ENCODE measurements around the gene CADPS2.

The CADPS2 gene

GRCh38 chr7:122429926-122430325 is 456.3 kb downstream of the CADPS2 start:
- DNase-seq = no peak

DNA sequence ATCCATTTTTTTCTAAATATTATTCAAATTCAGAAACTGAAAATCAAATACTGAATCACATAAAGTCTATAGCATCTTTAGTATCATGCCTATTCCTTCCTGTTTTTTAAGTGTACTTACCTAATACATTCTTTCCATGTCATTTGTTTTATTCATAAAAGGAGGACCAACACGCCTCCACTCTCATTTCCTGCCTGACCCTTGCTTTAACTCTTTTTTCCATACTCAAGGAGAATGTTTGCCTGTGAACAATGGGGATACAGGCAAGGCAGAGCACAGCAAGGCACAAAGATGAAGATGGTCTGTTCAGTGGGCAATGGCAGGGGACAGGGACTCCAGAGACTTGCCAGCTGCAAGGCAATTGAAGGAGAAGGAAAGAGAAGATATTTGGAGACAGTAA is 460.5 kb downstream of the CADPS2 start:
- DNase-seq = no peak

GRCh38 chr7:122423591-122423990 is 462.7 kb downstream of the CADPS2 start:
- no peak for DNase-seq

- no peak for DNase-seq
Measured at GRCh38 chr7:122416336-122416735, 469.9 kb downstream of the CADPS2 start.

- no peak for DNase-seq
Measured at GRCh38 chr7:122415510-122415909, 470.8 kb downstream of the CADPS2 start.

- no peak for DNase-seq
Measured at GRCh38 chr7:122413339-122413738, 472.9 kb downstream of the CADPS2 start.

DNA sequence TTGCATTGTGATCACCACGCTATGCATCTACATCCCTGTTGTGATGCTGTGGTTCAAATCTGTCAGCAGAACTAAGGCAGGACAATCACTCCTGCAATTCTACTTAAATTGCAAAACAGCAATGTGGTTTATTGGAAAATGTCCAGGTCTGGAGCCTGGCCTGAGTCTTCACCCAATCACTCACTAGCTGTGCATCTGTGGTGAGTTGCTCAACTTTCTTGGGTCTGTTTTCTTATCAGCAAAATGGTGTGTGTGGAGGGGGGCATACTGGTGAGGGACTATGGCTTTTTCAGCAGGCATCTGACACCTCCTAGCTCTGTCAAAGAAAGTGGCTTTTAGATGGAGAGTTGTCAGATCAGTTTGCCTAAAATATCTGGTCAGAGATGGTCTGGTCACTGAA is 473.4 kb downstream of the CADPS2 start:
- DNase-seq = no peak

DNA sequence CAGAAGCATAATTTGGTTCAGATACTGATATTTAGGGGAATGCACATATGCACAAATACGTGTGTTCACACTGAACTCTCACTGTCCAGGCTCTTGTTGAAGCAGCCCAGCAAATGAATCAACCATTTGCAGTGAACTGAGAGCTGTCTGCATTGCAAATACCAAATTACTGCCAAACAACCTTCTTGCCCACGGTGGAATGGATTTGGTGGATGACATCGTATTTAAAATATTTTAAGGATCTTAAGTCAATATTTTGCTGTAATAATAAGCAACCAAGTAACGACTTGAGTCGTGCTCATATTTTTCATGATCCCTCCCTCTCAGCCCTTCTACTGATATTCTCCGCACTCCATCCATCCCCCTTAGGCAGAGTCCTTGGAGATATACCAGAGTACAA is 473.8 kb downstream of the CADPS2 start:
- DNase-seq = no peak

DNA sequence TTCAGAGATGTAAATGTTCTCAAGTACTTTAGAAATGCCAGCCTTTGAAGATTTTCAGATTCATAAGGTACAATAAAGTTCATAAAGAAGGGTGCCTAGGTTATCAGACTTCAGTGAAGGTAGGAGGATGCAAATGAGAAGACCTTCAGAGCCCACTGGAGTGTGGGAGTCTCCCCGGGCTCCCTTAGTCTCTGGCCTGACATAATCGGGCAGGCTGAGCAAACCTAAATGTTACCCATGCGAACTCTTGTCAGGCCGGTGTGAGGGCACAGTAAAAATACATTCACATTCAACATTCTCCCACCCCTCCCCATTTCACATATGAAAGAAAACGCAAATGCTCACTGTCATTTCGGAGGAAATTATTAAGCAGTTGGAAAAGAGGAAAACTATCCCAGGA is 479.1 kb downstream of the CADPS2 start:
- no peak for DNase-seq

GRCh38 chr7:122403113-122403512 is 483.1 kb downstream of the CADPS2 start:
- no peak for DNase-seq

DNA sequence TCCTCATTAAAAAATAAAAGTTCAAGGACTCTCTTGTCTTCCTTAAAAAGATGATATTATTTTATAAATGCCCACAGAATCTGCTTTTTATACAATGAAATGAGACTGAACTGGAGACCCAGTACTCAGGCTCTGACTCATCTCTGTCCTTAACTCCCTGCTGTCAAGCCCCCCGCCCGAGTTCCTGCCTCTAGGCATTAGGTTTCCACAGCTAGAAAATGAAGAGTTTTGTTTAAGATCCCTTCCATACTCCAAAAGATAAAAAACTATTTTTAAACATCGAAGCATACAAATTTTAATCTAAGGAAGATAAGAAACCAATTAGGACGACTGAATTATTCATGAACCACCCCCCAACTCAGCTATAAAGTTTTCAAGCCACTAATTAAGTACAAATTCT is 484.0 kb downstream of the CADPS2 start:
- no peak for DNase-seq

DNA sequence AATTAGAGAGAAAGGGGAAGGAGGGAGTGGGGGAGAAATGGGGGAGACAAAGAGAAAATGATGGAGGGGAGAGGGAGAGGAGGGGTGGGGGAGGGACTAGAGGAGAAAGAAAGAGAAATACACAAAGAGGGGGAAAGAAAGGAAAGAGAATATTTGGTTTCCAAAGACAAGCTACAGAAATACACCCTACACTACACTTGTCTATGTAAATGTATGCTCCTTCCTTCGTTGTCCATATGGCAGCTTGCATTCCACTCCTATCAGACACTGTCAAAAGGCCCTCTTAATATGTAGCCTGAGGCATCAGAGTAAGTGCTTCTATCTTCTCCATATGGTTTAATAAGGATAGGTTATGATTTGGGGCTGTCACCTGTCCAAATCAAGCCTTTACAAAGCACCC is 488.9 kb downstream of the CADPS2 start:
- DNase-seq = no peak

GRCh38 chr7:122394512-122394911 is 491.7 kb downstream of the CADPS2 start:
- no peak for DNase-seq

DNA sequence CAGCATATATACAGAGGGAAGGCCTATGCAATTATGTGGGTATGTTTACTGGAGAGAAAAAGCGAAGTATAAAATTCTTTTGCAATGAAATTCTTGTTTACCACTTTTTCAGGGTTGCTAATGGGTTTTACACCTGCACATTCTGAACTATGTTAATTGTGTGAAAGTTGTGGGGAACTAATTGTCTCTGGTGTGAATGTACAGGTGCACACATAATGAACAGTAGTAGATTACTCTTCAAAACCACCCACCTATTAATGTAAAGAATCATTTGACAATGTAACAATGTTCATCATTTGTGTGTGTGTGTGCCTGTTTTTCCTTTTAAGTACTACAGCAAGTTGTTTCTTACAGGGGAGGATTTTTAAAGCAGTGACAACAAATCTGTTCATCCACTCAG is 501.7 kb downstream of the CADPS2 start:
- DNase-seq = no peak

GRCh38 chr7:122383934-122384333 is 502.3 kb downstream of the CADPS2 start:
- no peak for DNase-seq

DNA sequence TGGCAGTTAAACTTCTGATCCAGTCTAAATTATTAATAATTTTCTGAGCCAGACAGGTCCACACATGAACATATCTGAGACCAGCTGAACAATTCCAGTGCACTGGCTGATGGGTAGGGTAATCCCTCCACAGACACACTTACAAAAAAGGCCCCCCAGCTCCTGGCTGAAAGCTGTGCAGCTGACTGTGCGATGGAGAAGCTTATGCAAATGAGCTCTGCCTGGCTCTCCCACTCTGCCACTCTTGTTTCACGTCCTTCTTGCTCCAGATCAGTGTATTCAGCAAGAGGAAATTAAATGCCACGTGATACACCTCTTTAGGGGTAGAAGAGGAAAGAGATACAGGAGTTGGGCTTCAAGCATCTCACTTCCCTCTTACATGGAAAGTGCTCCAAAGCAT is 505.3 kb downstream of the CADPS2 start:
- DNase-seq = no peak

DNA sequence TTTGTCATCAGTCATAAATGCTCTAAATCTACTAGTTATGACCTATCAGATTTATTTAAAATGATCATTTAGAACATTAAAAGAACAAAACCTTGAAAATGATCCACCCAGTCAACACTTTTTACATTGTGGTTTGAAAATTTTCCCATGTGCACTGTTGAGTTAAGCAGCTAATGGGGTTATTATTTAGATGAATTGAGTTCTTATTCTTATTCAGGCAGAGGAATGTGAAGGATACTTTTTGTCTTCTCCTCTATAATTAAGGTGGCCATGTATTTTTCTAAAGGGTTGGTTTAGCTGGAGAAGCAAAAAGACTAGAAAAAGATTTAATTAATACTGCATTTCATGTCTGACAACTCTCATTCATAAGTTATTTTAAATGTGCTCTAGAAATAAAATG is 506.8 kb downstream of the CADPS2 start:
- no peak for DNase-seq

DNA sequence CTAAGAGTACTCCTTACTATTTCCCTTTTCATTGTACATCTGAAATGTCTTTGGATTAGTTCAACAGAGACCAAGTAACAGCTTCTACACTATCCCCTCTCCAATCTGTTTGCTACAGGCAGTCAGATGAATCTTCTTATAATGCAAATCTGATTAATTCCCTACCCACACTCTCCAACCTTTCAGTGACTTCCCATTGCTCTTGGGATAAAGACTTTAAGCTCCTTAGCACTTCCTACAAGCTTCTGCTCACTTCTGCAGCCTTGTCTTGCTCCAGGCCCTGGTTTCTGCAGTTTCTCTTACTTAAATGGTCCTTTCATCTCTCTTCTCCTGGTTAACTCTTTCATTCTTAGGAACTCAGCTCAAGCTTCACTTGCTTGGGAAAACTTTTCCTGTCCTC is 516.5 kb downstream of the CADPS2 start:
- no peak for DNase-seq

- no peak for DNase-seq
Measured at GRCh38 chr7:122364761-122365280, 521.4 kb downstream of the CADPS2 start.

- DNase-seq = no peak
Measured at GRCh38 chr7:122363144-122363543, 523.1 kb downstream of the CADPS2 start.

DNA sequence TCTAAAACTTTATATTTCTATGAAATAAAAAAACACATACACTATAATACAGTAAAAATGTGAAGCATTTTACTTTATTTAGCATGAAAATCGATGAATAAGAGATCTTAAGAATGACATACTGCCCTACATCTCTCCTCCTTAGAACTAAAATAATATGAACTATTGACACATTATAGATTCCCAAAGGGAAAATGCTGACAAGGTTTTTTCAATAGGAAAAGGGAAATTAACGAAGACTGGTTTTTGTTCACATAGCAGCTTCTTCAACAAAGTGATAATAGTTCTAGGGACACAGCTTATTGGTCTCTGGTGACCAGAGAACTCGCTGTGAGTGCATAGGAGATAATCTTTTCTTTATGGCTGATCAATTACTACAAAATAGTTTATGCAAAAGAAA is 523.8 kb downstream of the CADPS2 start:
- DNase-seq = no peak

DNA sequence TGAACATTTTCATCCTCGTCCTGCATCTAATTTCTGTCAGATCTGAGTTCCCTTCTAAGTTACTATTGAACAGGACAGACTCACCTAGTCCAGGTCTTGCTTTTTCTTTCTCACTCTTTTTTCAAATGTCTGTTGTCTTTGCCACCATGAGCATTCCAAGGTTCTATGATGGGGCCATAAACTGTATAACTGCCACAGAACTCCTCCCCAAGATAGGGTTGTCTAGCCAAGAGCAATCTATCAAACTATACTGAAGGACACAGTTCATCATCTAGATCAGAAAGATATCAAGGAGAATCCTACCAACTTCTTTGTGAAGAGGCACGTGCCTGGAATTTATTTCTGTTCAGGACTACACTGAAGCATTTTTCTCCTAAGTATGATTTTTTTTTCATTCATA is 531.6 kb downstream of the CADPS2 start:
- DNase-seq = no peak

DNA sequence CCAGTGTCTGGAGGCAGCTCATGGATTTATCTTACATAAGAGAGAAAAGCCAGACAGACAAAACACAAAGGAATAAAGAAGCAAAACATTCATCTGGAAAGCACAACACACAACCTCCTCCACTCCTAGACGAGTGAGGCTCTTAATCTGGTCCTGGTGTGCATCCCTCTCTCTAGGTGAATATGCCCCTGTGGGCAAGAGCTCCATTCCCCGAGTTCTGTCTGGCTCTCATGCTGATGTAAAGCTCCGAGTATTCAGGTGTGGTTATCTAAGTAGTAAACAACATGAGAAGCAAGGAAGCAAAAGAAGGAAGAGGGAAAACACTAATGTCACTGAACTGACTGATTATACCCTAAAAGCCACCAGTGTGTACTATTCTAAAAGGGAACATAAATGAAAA is 533.8 kb downstream of the CADPS2 start:
- no peak for DNase-seq

- no peak for DNase-seq
Measured at GRCh38 chr7:122350701-122351100, 535.6 kb downstream of the CADPS2 start.

DNA sequence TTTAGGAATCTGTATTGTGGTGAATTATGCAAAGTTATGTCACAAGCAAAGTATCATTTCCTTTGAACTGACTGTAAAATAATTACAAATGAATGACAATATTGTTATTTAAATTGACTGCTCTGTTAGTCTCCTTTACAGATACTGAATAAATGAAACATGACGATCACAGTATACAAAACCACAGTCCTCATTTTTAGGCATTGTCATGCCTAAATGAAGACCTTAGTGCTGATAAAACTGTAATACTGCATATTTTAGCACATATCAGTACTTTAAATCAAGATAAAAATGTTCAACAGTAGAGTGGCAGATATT is 542.0 kb downstream of the CADPS2 start:
- DNase-seq = no peak
